Psoas muscle (tissue), 8 donors: ENCODE measurements around the gene CFAP141. TPM values are rescaled to one million over a fixed set of nuclear protein-coding genes. Genes with fewer than 3 reads are reported as not detected.

ENCODE experiments used
- ATAC-seq, 4 donors: fragments of 200-7000 bp; cut with Tn5 transposase; one replicate each; pipeline ENCODE4 v1.9.1; 2020; ENCODE audit warnings: moderate library complexity in 3 of 4, mild to moderate bottlenecking in 2 of 4
- DNase-seq, 2 donors: peaks; one replicate each; pipeline ENCODE4 v3.0.0-alpha.2; 2020
- H3K27ac ChIP-seq: fragments of 200-600 bp; one replicate; pipeline ENCODE4 v1.8.0; 2022
- H3K27me3 ChIP-seq, 3 donors: fragments of 200-600 bp in 1 of 3; one replicate each; pipeline versions ENCODE4 v1.6.1 to v1.8.0; 2013 to 2022; ENCODE audit warnings: low read length in 2 of 3, mild to moderate bottlenecking in 2 of 3, moderate library complexity in 1 of 3; ENCODE audit not compliant: insufficient read depth in 3 of 3
- H3K36me3 ChIP-seq, 2 donors: fragments of 200-600 bp in 1 of 2; one replicate each; pipeline versions ENCODE4 v1.6.1 to v1.8.0; 2013 to 2022; ENCODE audit warnings: low read depth in 1 of 2, mild to moderate bottlenecking in 1 of 2, moderate library complexity in 1 of 2; ENCODE audit not compliant: insufficient read depth in 1 of 2
- H3K4me1 ChIP-seq: fragments of 200-600 bp; one replicate; pipeline ENCODE4 v1.8.0; 2022
- H3K4me3 ChIP-seq: fragments of 200-600 bp; one replicate; pipeline ENCODE4 v1.8.0; 2022; ENCODE audit warnings: mild to moderate bottlenecking
- H3K9me3 ChIP-seq: fragments of 200-600 bp; one replicate; pipeline ENCODE4 v1.8.0; 2022
- CTCF ChIP-seq: fragments of 200-600 bp; IDR thresholded peaks from one replicate; pipeline ENCODE4 v1.8.0; 2022; ENCODE audit warnings: antibody characterized with exemption
- WGBS, 3 donors: extraction: QIAGEN DNeasy Blood & Tissue Kit; methylation state at CpG; one replicate each; pipeline versions ENCODE4 v1.1.6 to v1.1.7; 2013; 5-methylcytosine and 5-hydroxymethylcytosine counted together
- intact Hi-C, 2 donors: fragments of 100-400 bp; cut with DNase I; formaldehyde crosslinking; loops; one replicate each; pipeline versions ENCODE4 v1.11.0 to v1.14.2; 2022
- polyA plus RNA-seq, 3 donors: library from polyadenylated mRNA; stranded (reverse); fragments of 200-250 nt; gene quantifications; one replicate each; pipeline ENCODE4 v1.2.3, GENCODE V29; 2013
- total RNA-seq, 4 donors: library from RNA; stranded (reverse); fragmentation: NEBNext Ultra II Directional in 2 of 4; extraction: Animal tissue kit (Norgen Biotek cat#: 25700) in 2 of 4; gene quantifications; one replicate each; pipeline versions ENCODE4 v1.2.1 to v1.2.4, GENCODE V29; 2021 to 2023
- donor health status: healthy with polysubstance abuse.
- donor health status: DM: no; HTN: no; CAD: no; lungs with moderate emphysema.
- donor health status: Bipolar disorder and iron deficiency.
- donor health status: healthy.
- donor health status: DM: yes; HTN: yes; CAD: no.
- donor health status: DM: no; HTN: no; CAD: no.
- donor health status: DM: no; HTN: no; CAD: no.
- donor health status: DM: yes; HTN: yes; CAD: no.

The CFAP141 gene
- total and polyA plus RNA-seq, 7 donors, result not detected

- no peak for TF ChIP-seq CTCF
- Histone ChIP-seq H3K27me3 (no peaks in the 10 kb centered on the region), H3K36me3 (peaks cover 0 to under 1% of the 10 kb centered on the region in 2 donors), H3K9me3 (no peaks in the 10 kb centered on the region), H3K4me1 (peaks cover 15% of the 10 kb centered on the region), H3K4me3 (peak overlapping the region; percentile 65), H3K27ac (peak overlapping the region; percentile 89)
- ATAC-seq, result peak in 1 of 4 donors; percentile 12
- intact Hi-C loops, result no loop called here
- DNase-seq, result no peak
- 8 to 15% (median 10%) methylated on average over 3 of the region's 3 CpGs for WGBS, 3 donors
Measured at GRCh38 chr1:154192476-154192875, 13.7 kb downstream of the CFAP141 start.

DNA sequence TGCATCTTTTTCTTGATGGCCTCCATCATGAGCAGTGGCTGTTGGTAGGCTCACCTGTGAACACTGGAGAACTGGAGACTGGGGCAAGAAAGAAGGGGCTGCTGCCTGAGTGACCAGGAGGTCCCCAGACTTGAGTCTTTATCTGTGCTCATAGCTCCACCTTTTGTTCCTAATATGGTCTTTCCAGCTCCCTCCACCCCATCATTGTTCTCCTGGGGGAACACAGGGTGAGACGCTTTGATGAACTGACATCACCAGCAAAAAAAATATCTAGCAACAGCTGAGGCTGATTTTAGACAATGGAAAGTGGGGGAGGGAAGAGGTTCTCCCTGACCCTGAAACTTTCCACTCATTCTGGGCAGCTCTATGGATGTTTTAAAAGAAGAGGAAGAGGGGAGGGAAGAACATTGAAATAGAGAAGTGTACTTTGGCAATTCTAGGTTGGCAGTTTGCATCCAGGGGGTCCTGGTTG lies 14.1 kb downstream of the CFAP141 start, which contains the start of gene TPM3:
Gene TPM3 (minus strand): TSS at position 111 of the 472 bp plus-strand sequence. CDS start 82 bp downstream, at position 29.
- Histone ChIP-seq H3K27me3 (no peaks in the 10 kb centered on the region), H3K9me3 (no peaks in the 10 kb centered on the region), H3K36me3 (peaks cover under 1 to 5% of the 10 kb centered on the region in 2 donors), H3K4me3 (peak within 1 kb of the TSS; percentile 65), H3K27ac (peak within 1 kb of the TSS; percentile 89), H3K4me1 (peaks cover 15% of the 10 kb centered on the region)
- intact Hi-C loops, result no loop called here
- DNase-seq (no peak), ATAC-seq (peak; percentile 62 to 70 (median 68))
- 0 to 4% (median 3%) methylated on average over 1 of the region's 1 CpG for WGBS, 3 donors
- TF ChIP-seq CTCF, result no peak

- 16 to 21% (median 17%) methylated on average over 1 of the region's 1 CpG for WGBS, 3 donors
- Histone ChIP-seq H3K4me3 (peak overlapping the region; percentile 65), H3K36me3 (peaks cover 2 to 7% of the 10 kb centered on the region in 2 donors), H3K4me1 (peaks cover 19% of the 10 kb centered on the region), H3K27me3 (no peaks in the 10 kb centered on the region), H3K9me3 (no peaks in the 10 kb centered on the region), H3K27ac (peak overlapping the region; percentile 89)
- TF ChIP-seq CTCF, result no peak
- intact Hi-C loops, result no loop called here
- ATAC-seq, result peak; percentile 21 to 69 (median 52)
- no peak for DNase-seq
Measured at GRCh38 chr1:154190550-154190949, 15.6 kb downstream of the CFAP141 start.

GRCh38 chr1:154186852-154187501 lies 19.2 kb downstream of the CFAP141 start:
- H3K27me3 ChIP-seq, result no peaks in the 10 kb centered on the region
- peaks cover 10% of the 10 kb centered on the region for H3K4me1 ChIP-seq
- peaks cover 2 to 7% of the 10 kb centered on the region in 2 donors for H3K36me3 ChIP-seq
- H3K4me3 ChIP-seq, result peak overlapping the region; percentile 65
- TF ChIP-seq CTCF, result no peak
- intact Hi-C loops, result no loop called here
- H3K27ac ChIP-seq, result peak overlapping the region; percentile 89
- DNase-seq, result no peak
- no peaks in the 10 kb centered on the region for H3K9me3 ChIP-seq
- no peak for ATAC-seq
- WGBS, 3 donors, result 18 to 31% (median 26%) methylated on average over 2 of the region's 2 CpGs
